A673 (cell line): Measurements from ENCODE around the gene NPHP4. TPM values are rescaled to one million over a fixed set of nuclear protein-coding genes. Genes with fewer than 3 reads are reported as not detected.

ENCODE experiments used
- BruUV-seq: library from RNA; stranded (reverse); fragments of 400-500 nt; replicated peaks from 2 replicates; lab custom pipeline; 2021; lab: Mats Ljungman, UMichigan
- CTCF ChIA-PET: fragments of 300-600 bp; sonication (Branson Sonifier 250); formaldehyde crosslinking; loops from one replicate; lab custom pipeline; 2022; ENCODE audit warnings: antibody characterized with exemption; lab: Charles Lee
- POLR2A ChIA-PET: fragments of 300-600 bp; sonication (Branson Sonifier 250); formaldehyde crosslinking; loops from one replicate; lab custom pipeline; 2022; ENCODE audit warnings: antibody characterized with exemption; ENCODE audit not compliant: low non-redundant PET; lab: Charles Lee
- DNase-seq: peaks from one replicate; pipeline ENCODE4 v3.0.0-alpha.2; 2015; ENCODE audit warnings: low spot score
- H3K27ac ChIP-seq: fragments of 200-600 bp; sonication (generic); 2 replicates; pipeline ENCODE4 v1.5.1; 2016; ENCODE audit warnings: mixed run types, low read depth, mild to moderate bottlenecking, mixed read lengths, antibody characterized with exemption, low read length; ENCODE audit not compliant: poor library complexity, severe bottlenecking
- H3K27me3 ChIP-seq: fragments of 200-600 bp; sonication (generic); replicated peaks from 2 replicates; pipeline ENCODE4 v1.6.1; 2017; ENCODE audit warnings: mixed run types, low read depth, mild to moderate bottlenecking, mixed read lengths, antibody characterized with exemption, low read length; ENCODE audit not compliant: insufficient read depth, poor library complexity
- H3K36me3 ChIP-seq: fragments of 200-600 bp; sonication (generic); 2 replicates; pipeline ENCODE4 v1.6.1; 2016; ENCODE audit warnings: mixed run types, mild to moderate bottlenecking, mixed read lengths, antibody characterized with exemption, low read length; ENCODE audit not compliant: insufficient read depth, poor library complexity, severe bottlenecking
- H3K4me1 ChIP-seq: fragments of 200-600 bp; sonication (generic); 2 replicates; pipeline ENCODE4 v1.6.1; 2017; ENCODE audit warnings: mixed run types, mild to moderate bottlenecking, mixed read lengths, antibody characterized with exemption, low read length; ENCODE audit not compliant: insufficient read depth, poor library complexity, severe bottlenecking
- H3K4me3 ChIP-seq: fragments of 200-600 bp; sonication (generic); 2 replicates; pipeline ENCODE4 v1.5.1; 2016; ENCODE audit warnings: low read depth, mixed run types, mild to moderate bottlenecking, mixed read lengths, low read length; ENCODE audit not compliant: poor library complexity, severe bottlenecking
- H3K9me3 ChIP-seq: fragments of 200-600 bp; sonication (generic); 2 replicates; pipeline ENCODE4 v1.6.1; 2016; ENCODE audit warnings: mixed run types, low read depth, mild to moderate bottlenecking, mixed read lengths, antibody characterized with exemption, low read length; ENCODE audit not compliant: poor library complexity, severe bottlenecking
- CTCF ChIP-seq: fragments of 300-800, 200-600 bp; sonication (generic); conservative IDR thresholded peaks from 2 replicates; pipeline ENCODE4 v1.5.1; 2017; ENCODE audit warnings: low read depth, mild to moderate bottlenecking, antibody characterized with exemption, low read length, moderate library complexity, mixed read lengths
- EZH2 ChIP-seq: fragments of 200-600 bp; sonication (generic); IDR thresholded peaks from 2 replicates; pipeline ENCODE4 v1.6.1; 2017; ENCODE audit warnings: borderline replicate concordance, low read depth, mild to moderate bottlenecking, mixed read lengths, antibody characterized with exemption, low read length; ENCODE audit not compliant: poor library complexity, severe bottlenecking
- intact Hi-C: fragments of 100-400 bp; cut with micrococcal nuclease; formaldehyde crosslinking; loops from one replicate; pipeline ENCODE4 v1.10.0; 2022; ENCODE audit not compliant: unreplicated experiment
- total RNA-seq: library from RNA; stranded (reverse); gene quantifications from 2 replicates; pipeline ENCODE4 v1.2.3, GENCODE V29; 2021

The NPHP4 gene
- total RNA-seq, 1 experiment from 2014 or later: 27.6 TPM

DNA sequence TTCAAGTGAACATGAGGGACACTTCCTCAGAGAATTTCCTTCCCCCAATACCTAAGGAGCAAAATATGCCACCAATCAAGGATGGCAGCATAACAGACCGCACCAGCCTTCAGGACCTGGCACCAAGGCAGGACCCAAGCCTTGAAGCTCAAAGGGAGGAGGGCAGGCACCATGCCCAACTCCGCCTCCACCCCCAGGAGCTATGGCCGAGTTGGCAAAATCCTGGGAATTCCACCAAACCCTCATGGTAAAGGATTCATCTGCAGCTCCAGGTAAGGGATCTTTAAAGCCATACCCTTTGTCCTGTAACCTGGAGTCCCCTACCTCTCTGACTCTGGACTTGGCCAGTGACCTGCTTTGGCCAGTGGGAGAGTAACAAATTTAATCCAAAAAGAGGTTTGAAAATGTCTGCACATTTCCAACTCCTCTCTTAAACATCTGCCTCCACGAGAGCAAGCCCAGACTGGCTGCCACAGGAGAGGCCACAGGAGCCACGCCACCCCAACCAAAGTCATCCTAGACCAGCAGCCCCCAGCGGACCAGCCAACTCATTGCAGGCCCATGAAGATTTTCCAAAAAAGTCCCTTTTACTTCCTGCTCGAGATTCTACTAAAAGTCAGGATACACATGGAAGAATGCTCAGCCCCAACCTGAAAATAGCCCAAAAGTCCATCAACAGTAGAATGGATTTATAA, 41.9 kb downstream of the NPHP4 start:
- Histone ChIP-seq H3K27me3 (no peaks in the 10 kb centered on the region), H3K4me1 (no peaks in the 10 kb centered on the region), H3K36me3 (peaks cover 10% of the 10 kb centered on the region), H3K4me3 (no peak overlapping the region), H3K27ac (no peak overlapping the region), H3K9me3 (no peaks in the 10 kb centered on the region)
- ChIA-PET POLR2A (no interaction called here), CTCF (no interaction called here)
- intact Hi-C loops: no loop called here
- BruUV-seq: no TSS peak
- no peak for DNase-seq
- TF ChIP-seq CTCF (no peak), EZH2 (no peak)

DNA sequence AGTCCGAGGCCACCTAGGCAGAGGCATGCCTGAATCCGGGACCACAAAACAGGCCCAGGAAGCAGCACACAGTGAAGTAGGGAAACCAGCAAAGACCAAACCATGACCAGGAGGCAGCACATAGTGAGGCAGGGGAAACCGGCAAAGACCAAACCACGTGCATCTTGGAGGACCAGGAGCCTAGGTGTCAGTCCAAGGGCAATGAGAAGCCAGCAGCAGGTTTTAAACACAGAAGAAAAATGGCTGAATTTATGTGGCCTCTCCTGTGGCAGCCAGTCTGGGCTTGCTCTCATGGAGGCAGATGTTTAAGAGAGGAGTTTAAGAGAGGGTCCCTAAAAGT, 42.5 kb downstream of the NPHP4 start:
- no peak overlapping the region for H3K4me3 ChIP-seq
- POLR2A ChIA-PET: no interaction called here
- peaks cover 10% of the 10 kb centered on the region for H3K36me3 ChIP-seq
- no TSS peak for BruUV-seq
- TF ChIP-seq EZH2 (no peak), CTCF (no peak)
- H3K4me1 ChIP-seq: no peaks in the 10 kb centered on the region
- no peak overlapping the region for H3K27ac ChIP-seq
- H3K27me3 ChIP-seq: no peaks in the 10 kb centered on the region
- no peaks in the 10 kb centered on the region for H3K9me3 ChIP-seq
- CTCF ChIA-PET: no interaction called here
- DNase-seq: no peak
- intact Hi-C loops: no loop called here

DNA sequence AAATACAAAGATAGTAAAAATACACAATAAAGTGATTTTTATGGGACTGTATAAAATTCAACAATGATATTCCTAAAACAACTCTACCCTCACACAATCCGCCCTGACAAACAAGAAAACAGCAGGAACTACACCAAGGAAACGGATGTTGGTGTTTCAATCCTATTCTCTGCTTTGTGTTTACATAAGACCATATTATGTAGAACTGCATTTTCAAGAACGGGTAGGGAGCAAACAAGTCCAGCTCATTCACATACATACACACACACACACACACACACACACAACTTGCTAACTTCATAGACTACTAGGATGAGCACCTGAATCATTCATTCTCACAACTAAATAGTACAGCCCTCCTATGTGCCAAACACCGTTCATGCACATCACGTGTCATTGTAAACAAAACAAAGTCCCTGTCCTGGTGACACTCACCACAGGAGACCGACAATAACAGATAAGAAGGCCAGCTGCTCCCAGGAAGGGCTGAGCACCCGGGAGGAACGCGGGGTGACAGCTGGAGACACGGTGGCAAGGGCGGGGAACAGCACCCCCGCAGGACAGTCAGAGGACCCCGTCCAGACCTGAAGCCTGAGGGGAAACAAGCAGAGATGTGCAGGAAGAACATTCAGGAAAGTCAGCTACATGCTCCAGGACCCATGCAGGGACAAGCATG, 43.0 kb downstream of the NPHP4 start:
- ChIA-PET CTCF (no interaction called here), POLR2A (no interaction called here)
- Histone ChIP-seq H3K36me3 (peaks cover 10% of the 10 kb centered on the region), H3K27ac (no peak overlapping the region), H3K4me3 (no peak overlapping the region), H3K9me3 (no peaks in the 10 kb centered on the region), H3K27me3 (no peaks in the 10 kb centered on the region), H3K4me1 (no peaks in the 10 kb centered on the region)
- no TSS peak for BruUV-seq
- TF ChIP-seq EZH2 (no peak), CTCF (peak; percentile 43; the same call in 1 of the 2 replicates)
- intact Hi-C loops: no loop called here
- no peak for DNase-seq
